Stimulated activated effector memory CD8-positive, alpha-beta T cell treated with anti-CD3 and anti-CD28 coated beads, Interleukin-12 subunit alpha, Interleukin-12 subunit beta, amount 100 ng/mL, for 72 hours (primary cell): ENCODE measurements around the gene ZNF438.
"Not testable (repeated sequence)": the region's sequence is repeated elsewhere in the genome, so short reads cannot be mapped to it uniquely, and the experiment has no call there.

Experiments
- ATAC-seq: fragments of 150-1000 bp; cut with Tn5 transposase; 2 replicates; pipeline ENCODE4 v1.10.0; 2021
- DNase-seq, 2 donors: peaks; one replicate each; pipeline ENCODE4 v3.0.0; 2021 to 2022; ENCODE audit warnings: low spot score in 2 of 2
- H3K27ac Mint-ChIP-seq: one replicate; pipeline ENCODE4 v1.8.0; 2022; ENCODE audit warnings: mild to moderate bottlenecking, mixed read lengths
- H3K36me3 Mint-ChIP-seq: one replicate; pipeline ENCODE4 v1.8.0; 2022; ENCODE audit warnings: mild to moderate bottlenecking, mixed read lengths
- H3K4me1 Mint-ChIP-seq: one replicate; pipeline ENCODE4 v1.8.0; 2022; ENCODE audit warnings: mixed read lengths
- H3K4me3 Mint-ChIP-seq: one replicate; pipeline ENCODE4 v1.8.0; 2022; ENCODE audit warnings: mild to moderate bottlenecking, mixed read lengths
- H3K9me3 Mint-ChIP-seq: one replicate; pipeline ENCODE4 v1.8.0; 2022; ENCODE audit warnings: mixed read lengths

Gene ZNF438

DNA sequence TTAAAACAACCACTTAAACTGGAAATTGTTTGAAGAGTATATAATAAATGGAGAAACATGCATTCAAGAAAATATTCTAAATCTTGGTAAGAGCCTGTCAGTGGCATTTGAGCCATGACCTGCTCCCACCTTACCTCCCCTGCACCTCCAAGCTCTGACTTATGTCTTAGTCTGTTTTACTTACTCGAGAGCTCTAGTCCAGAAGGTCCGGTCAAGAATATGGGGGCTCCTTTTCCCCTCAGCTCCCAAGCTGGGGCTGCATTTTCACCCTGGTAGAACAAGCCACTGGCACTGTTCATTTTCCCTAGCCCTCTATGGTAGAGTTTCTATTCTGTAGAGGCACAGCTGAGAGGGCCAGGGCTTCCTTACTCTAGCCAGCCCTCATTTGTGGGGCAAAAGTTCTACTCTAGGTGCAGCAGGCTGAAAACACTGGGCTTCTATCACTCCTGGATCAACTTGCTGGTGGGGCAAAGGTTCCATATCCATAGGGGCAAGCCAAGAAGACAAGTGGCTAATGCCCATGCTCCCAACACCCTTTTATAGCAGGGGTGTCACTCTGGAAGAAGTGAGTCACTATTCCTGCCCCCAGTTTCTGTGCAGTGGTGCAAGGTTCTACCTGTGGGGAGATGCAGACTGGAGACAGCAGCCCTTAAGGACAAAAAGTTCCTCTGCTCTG lies 40.6 kb downstream of the ZNF438 start:
- DNase-seq (no peak), ATAC-seq (peak; percentile 32)
- Mint-ChIP-seq H3K36me3 (no peaks in the 10 kb centered on the region), H3K9me3 (no peaks in the 10 kb centered on the region), H3K4me3 (no peak overlapping the region), H3K4me1 (peaks cover 9% of the 10 kb centered on the region), H3K27ac (no peak overlapping the region)

DNA sequence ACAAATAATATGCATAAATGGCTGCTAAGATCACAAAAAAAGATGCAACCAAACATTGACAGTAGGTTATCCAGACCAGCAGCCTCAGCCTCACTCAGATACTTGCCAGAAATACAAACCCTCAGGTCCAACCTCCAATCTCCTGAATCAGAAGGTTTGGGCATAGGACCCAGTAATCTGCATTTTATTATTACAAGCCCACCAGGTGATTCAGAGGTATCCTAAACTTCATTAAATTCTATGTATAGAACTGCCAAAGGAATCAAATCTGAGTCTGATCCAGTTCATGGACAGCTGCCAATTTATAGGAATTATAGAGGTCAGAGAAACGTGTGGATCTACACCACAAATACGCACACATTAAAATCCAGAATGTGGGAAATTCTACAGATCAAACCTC lies 41.3 kb downstream of the ZNF438 start:
- Mint-ChIP-seq H3K9me3 (no peaks in the 10 kb centered on the region), H3K4me3 (no peak overlapping the region), H3K36me3 (no peaks in the 10 kb centered on the region), H3K27ac (no peak overlapping the region), H3K4me1 (peaks cover 9% of the 10 kb centered on the region)
- no peak for DNase-seq
- no peak for ATAC-seq

DNA sequence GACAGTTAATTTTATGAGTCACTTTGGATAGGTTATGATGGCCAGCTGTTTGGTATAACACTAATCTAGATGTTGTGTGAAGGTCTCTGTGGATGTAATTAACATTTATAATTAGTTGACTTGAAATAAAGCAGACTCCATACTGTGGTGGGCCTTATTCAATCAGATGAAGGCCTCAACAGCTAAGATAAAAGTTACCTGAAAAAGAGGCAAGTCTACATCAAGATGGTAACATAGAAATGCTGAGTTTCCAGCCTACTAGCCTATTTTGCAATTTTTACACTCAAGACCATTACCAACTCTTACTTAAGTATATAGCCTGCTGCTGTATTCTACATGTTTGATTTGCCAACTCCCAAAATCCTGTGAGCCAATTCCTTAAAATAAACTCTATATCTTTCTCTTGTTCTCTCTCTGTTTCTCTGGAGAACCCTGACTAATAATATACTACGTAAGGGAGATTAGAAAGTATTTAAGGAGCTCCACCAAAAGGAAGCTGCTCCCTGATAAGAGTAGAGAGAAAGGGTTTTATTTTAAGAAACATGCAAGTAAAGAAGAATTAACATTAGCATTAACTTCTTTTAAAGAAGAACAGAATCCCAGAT lies 42.7 kb downstream of the ZNF438 start:
- Mint-ChIP-seq H3K4me3 (no peak overlapping the region), H3K27ac (peak overlapping the region; percentile 37), H3K9me3 (no peaks in the 10 kb centered on the region), H3K36me3 (no peaks in the 10 kb centered on the region), H3K4me1 (peaks cover 9% of the 10 kb centered on the region)
- DNase-seq (no peak), ATAC-seq (no peak)

DNA sequence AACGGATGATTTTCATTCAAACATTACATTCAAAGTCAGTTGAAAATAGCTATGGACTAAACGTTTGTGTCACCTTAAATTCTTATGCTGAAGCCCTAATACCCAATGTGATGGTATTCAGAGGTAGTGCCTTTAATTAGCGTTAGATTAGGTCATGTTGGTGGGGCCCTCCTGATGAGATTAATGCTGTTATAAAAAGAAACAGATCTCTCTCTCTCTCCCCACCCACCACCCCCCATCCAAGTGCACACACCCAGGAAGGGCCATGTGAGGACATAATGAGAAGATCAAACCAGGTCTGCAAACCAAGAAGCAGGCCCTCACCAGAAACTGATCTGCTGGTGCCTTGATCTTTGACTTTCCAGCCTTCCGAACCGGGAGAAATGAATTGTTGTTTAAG lies 44.2 kb downstream of the ZNF438 start:
- H3K36me3 Mint-ChIP-seq, result peaks cover 5% of the 10 kb centered on the region
- no peak overlapping the region for H3K27ac Mint-ChIP-seq
- H3K9me3 Mint-ChIP-seq, result peaks cover 3% of the 10 kb centered on the region
- ATAC-seq (no peak), DNase-seq (no peak)
- no peak overlapping the region for H3K4me3 Mint-ChIP-seq
- peaks cover 16% of the 10 kb centered on the region for H3K4me1 Mint-ChIP-seq

DNA sequence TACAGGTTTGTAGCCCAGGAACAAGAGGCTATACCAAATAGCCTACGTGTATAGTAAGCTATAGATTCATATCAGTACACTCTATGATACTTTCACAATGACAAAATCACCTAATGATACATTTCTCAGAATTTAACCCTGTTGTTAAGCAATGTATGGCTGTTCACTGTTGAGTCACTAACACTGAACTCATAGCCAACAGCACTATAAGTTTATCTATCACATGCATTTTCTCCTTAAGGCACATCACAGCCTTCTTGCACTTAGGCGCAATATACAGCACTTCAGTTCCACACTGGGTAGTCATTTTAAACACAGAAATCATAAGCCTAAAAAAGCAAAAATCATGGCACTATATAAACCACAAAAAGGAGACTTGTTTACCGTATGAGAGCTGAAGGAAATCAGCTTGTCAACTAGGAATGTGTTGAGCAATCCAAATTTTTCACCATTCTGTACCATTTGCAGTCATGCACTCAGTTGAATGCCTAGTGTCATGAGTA lies 45.6 kb downstream of the ZNF438 start:
- Mint-ChIP-seq H3K9me3 (peaks cover 3% of the 10 kb centered on the region), H3K27ac (peak overlapping the region; percentile 85), H3K4me1 (peaks cover 8% of the 10 kb centered on the region), H3K36me3 (peaks cover 5% of the 10 kb centered on the region), H3K4me3 (peak overlapping the region; percentile 39)
- ATAC-seq (peak; percentile 99), DNase-seq (no peak)

DNA sequence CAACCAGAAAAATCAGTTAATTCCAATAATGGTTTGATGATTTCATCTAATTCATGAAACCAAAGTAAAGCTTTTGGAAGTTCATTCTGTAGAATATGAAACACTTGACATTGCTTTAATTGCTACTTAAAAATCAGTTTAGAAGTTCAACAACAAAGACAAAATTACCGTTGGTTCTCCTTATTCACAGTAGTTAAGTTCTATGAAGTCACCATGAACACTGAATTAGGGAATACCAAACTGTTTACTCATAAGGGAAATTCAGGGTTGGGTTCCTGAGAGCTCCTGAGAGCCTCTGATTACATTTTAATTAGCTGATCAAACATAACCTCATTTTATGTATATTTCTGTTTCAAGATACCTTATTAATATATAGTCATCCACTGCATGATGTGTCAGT lies 46.2 kb downstream of the ZNF438 start:
- peak overlapping the region; percentile 39 for H3K4me3 Mint-ChIP-seq
- peak; percentile 38 for ATAC-seq
- H3K27ac Mint-ChIP-seq, result peak overlapping the region; percentile 85
- no peak for DNase-seq
- H3K9me3 Mint-ChIP-seq, result peaks cover 3% of the 10 kb centered on the region
- peaks cover 5% of the 10 kb centered on the region for H3K36me3 Mint-ChIP-seq
- H3K4me1 Mint-ChIP-seq, result peaks cover 7% of the 10 kb centered on the region

DNA sequence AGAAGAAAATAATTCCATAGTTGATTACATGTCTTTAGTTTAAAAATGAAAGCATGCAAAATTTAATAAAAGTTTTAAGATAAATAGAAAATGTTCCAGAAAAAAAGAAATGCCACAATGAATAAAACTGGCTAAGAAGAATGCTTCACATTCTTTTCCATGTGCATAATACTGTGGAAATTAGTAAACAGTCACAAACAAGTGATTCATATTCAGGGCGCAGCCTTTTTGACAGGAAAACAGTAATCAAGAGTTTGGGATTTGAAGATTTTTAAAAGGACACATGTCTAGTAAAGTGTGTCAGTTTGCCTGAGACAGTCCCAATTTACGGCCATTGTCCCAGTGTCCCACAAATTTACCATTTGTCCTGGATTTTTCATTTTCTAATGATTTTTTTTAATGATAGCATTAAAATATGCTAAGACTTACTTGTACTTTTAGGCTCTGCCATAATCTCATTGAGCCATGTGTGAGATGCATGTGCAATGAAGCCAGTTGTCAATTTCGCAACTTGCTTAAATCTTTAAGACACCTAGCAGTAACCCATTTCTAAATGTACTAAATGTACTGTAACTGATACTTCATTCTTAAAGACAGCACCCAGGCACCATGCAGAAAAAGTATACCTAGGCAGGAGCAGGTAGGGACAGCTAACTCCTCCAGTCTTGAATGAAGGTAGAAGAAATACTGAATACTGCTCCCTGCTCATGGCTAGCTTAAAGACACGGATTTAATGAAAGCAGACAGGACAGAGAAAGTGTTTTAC lies 46.9 kb downstream of the ZNF438 start:
- H3K4me1 Mint-ChIP-seq, result peaks cover 7% of the 10 kb centered on the region
- H3K9me3 Mint-ChIP-seq, result peaks cover 3% of the 10 kb centered on the region
- peak overlapping the region; percentile 85 for H3K27ac Mint-ChIP-seq
- peaks cover 5% of the 10 kb centered on the region for H3K36me3 Mint-ChIP-seq
- peak overlapping the region; percentile 39 for H3K4me3 Mint-ChIP-seq
- DNase-seq (no peak), ATAC-seq (no peak)

DNA sequence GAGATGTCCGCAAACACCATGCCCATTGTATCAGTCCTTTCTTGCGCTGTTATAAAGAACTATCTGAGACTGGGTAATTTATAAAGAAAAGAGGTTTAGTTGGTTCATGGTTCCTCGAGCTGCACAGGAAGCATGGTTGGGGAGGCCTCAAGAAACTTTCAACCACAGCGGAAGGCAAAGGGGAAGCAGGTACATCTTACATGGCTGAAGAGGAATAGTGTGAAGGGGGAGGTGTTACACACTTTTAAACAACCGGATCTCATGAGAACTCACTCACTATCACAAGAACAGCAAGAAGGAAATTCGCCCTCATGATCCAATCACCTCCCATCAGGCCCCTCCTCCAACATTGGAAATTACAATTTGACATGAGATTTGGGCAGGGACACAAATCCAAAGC lies 48.5 kb downstream of the ZNF438 start:
- not testable (repeated sequence) for H3K27ac Mint-ChIP-seq, H3K36me3 Mint-ChIP-seq, DNase-seq, H3K4me1 Mint-ChIP-seq, H3K9me3 Mint-ChIP-seq, ATAC-seq, H3K4me3 Mint-ChIP-seq

DNA sequence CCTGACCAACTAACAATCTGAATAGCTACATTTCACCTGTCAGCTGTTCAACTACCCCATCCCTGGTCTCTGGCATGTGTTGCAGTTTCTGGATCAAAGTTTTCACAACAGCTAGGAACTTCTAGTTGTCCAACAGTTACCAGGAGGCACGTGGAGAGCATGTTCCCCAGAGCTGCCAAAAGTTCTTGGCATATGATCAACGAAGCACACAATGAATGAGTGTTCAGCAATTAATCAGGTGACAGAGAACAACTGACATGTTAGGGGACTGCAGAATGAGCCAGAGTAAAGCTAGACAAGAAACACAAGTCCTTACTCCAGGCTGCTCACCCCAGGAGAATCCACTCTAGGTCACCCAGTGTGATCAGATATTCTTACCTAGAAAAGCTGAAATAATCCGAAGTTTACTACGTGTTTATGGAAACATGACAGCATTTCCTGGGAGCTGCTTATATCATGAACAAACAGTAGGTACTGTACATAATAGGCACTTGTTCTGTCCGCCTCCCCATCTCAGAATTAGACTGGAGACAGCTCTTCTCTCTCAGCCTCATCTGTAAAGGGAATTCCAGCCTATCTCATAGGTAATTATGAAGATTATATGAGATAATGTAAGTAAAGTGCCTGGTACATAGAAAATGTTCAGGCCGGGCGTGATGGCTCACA lies 50.6 kb downstream of the ZNF438 start:
- Mint-ChIP-seq H3K4me3 (no peak overlapping the region), H3K27ac (no peak overlapping the region), H3K9me3 (peaks cover 3% of the 10 kb centered on the region), H3K36me3 (peaks cover 5% of the 10 kb centered on the region), H3K4me1 (peaks cover 7% of the 10 kb centered on the region)
- DNase-seq (no peak), ATAC-seq (no peak)

DNA sequence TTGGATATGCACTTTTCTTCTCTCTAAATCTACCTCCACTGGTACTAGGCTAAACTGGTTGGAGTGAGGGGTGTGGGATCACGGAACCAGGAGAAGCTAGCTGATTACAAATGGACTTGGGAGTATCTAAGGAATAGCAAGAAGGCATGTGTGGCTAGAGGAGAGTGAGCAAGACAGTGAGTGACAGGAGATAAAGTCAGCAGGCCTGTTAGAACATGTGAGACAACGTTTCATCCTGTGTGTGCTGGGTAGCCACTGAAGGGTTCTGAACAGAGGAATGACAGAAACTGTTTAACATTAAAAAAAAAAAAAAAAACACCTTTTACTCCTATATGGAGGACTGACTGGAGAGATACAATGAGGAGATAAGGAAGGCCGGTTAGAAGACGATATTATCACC lies 51.7 kb downstream of the ZNF438 start:
- H3K4me1 Mint-ChIP-seq, result peaks cover 7% of the 10 kb centered on the region

DNA sequence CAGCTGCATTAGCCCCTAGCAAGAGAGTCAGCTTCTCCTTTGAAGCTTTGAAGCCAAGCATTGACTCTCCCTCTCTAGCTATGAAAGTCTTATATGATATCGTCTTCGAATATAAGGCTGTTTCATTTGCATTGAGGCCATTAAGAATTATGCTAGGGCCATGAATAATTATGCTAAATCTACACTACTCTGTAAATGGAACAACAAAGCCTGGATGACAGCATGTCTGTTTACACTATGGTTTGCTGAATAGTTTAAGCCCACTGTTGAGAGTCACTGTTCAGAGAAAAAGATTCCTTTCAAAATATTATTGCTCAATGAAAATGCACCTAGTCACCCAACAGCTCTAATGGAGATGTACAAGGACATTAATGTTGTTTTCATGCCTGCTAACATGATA lies 52.8 kb downstream of the ZNF438 start:
- no peak for DNase-seq
- ATAC-seq, result no peak
- no peak overlapping the region for H3K27ac Mint-ChIP-seq

More for the DNA sequence above, 51.7 kb downstream of the ZNF438 start:
- Mint-ChIP-seq H3K27ac (no peak overlapping the region), H3K9me3 (peaks cover 3% of the 10 kb centered on the region), H3K4me3 (no peak overlapping the region), H3K36me3 (peaks cover 5% of the 10 kb centered on the region)
- DNase-seq (no peak), ATAC-seq (no peak)

DNA sequence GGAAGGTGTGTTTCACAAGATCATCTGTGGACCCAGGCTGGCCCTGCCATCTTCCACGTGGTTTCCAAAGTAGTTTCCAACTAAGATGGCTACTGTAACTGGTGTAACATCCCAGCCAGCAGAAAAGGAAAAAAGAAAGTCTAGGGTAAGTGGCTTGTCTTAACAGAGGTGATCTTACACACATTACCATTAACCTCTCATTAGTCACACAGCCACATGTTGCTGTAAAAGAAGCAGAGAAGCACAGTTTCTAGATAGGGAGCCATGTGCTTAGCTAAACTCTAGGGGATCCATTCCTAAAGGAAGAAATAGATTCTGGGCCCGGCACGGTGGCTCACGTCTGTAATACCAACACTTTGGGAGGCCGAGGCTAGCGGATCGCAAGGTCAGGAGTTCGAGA lies 54.3 kb downstream of the ZNF438 start:
- no peak for DNase-seq
- no peak for ATAC-seq
- H3K4me3 Mint-ChIP-seq, result no peak overlapping the region
- no peak overlapping the region for H3K27ac Mint-ChIP-seq
- no peaks in the 10 kb centered on the region for H3K4me1 Mint-ChIP-seq
- no peaks in the 10 kb centered on the region for H3K36me3 Mint-ChIP-seq
- H3K9me3 Mint-ChIP-seq, result no peaks in the 10 kb centered on the region

More for the DNA sequence above, 52.8 kb downstream of the ZNF438 start:
- Mint-ChIP-seq H3K36me3 (peaks cover 5% of the 10 kb centered on the region), H3K9me3 (peaks cover 3% of the 10 kb centered on the region), H3K4me1 (peaks cover 7% of the 10 kb centered on the region), H3K4me3 (no peak overlapping the region)

DNA sequence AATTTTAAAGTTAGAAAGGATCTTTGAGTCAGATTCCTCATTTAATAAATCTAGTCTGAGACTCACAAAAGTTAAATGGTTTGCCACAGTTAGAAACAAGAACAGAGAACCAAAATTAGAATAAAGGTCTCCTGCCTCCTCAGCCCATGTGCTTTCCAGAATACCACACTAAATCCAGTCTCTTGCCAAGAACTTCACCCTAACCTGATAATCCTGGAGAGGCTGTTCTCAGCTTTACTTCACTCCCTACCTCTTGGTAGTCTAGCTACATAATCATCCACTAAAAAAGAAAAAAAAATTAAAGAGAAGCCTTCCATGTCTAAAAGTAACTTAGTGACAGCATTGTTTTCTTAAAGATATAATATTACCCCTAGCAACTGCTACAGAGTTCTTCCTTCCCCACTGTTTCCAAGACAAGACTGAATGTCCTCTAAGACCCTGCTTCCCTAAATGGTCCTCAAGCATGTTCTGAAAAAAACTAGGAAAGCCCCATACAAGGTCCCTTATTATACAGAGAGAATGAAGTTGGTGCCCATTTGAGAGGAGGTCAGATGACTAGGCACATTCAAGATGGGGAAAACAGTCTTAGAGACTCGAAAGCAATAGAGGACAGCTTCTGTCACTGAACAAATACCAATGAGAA lies 56.8 kb downstream of the ZNF438 start:
- Mint-ChIP-seq H3K27ac (peak overlapping the region; percentile 8), H3K9me3 (no peaks in the 10 kb centered on the region), H3K4me1 (peaks cover 3% of the 10 kb centered on the region), H3K36me3 (no peaks in the 10 kb centered on the region), H3K4me3 (no peak overlapping the region)
- DNase-seq, result no peak
- no peak for ATAC-seq

DNA sequence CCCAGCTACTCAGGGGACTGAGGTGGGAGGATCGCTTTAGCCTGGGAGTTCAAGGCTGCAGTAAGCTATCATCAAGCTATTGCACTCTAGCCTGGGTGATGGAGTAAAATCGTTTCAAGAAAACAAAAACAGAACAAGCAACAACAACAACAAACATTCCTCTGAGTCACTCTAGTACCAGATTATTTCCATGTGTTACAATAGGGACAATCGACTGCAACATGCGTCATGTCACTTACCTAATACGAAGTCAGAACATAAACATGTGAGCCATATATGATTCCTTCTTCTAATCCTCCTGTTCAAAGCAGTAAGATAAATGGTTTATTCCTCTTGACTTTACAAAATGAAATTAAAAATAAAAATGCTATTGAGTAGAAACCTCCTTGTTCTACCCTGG lies 57.3 kb downstream of the ZNF438 start:
- Mint-ChIP-seq H3K4me1 (peaks cover 7% of the 10 kb centered on the region), H3K4me3 (no peak overlapping the region), H3K27ac (peak overlapping the region; percentile 8), H3K9me3 (no peaks in the 10 kb centered on the region), H3K36me3 (no peaks in the 10 kb centered on the region)
- DNase-seq (no peak), ATAC-seq (no peak)

DNA sequence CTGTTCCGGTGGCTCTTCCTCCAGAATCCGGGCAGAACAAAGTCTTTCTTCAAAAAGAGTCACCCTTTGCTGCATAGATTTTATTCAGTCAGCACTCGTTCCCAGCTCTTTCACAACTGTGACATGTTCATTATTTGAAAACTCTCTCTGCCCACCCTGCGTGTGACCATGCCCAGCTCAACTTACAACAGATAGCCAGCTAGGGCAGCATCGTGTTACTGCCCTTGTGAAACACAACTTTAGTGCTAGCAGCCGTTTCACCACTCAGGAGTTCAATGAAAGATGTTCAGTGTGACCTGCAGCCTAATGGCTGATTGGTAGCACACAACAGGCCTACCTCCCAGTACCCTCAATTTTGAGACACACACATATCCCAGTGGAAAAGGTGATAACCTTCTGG lies 57.9 kb downstream of the ZNF438 start:
- Mint-ChIP-seq H3K9me3 (no peaks in the 10 kb centered on the region), H3K4me1 (peaks cover 7% of the 10 kb centered on the region), H3K36me3 (no peaks in the 10 kb centered on the region), H3K27ac (no peak overlapping the region), H3K4me3 (no peak overlapping the region)
- DNase-seq, result no peak
- ATAC-seq, result no peak
